Stimulated activated naive B cell treated with anti-CD40 and anti-IgM and Interleukin-4, amounts not matched to agents 10 μg/mL and 1 μg/mL and 100 μg/mL, for 72 hours (primary cell): ENCODE results near the gene OLFML3.

ENCODE experiments used
- ATAC-seq, 2 donors: fragments of 150-1000 bp; cut with Tn5 transposase; replicated peaks; 2 replicates each; pipeline ENCODE4 v1.10.0; 2021; ENCODE audit warnings: moderate library complexity in 1 of 2
- DNase-seq: peaks from one replicate; pipeline ENCODE4 v3.0.0; 2021
- H3K27ac Mint-ChIP-seq: one replicate; pipeline ENCODE4 v1.8.0; 2022; ENCODE audit warnings: mild to moderate bottlenecking, mixed read lengths
- H3K27me3 Mint-ChIP-seq, 2 donors: one replicate each; pipeline ENCODE4 v1.8.0; 2022; ENCODE audit warnings: mixed read lengths in 2 of 2
- H3K36me3 Mint-ChIP-seq, 2 donors: one replicate each; pipeline ENCODE4 v1.8.0; 2022; ENCODE audit warnings: mixed read lengths in 2 of 2, mild to moderate bottlenecking in 1 of 2
- H3K4me1 Mint-ChIP-seq, 2 donors: one replicate each; pipeline ENCODE4 v1.8.0; 2022; ENCODE audit warnings: mixed read lengths in 2 of 2, mild to moderate bottlenecking in 1 of 2
- H3K4me3 Mint-ChIP-seq, 2 donors: one replicate each; pipeline ENCODE4 v1.8.0; 2022; ENCODE audit warnings: mild to moderate bottlenecking in 2 of 2, mixed read lengths in 2 of 2, moderate library complexity in 1 of 2
- H3K9me3 Mint-ChIP-seq, 2 donors: one replicate each; pipeline ENCODE4 v1.8.0; 2022; ENCODE audit warnings: mixed read lengths in 2 of 2, mild to moderate bottlenecking in 1 of 2

Gene OLFML3, protein sequence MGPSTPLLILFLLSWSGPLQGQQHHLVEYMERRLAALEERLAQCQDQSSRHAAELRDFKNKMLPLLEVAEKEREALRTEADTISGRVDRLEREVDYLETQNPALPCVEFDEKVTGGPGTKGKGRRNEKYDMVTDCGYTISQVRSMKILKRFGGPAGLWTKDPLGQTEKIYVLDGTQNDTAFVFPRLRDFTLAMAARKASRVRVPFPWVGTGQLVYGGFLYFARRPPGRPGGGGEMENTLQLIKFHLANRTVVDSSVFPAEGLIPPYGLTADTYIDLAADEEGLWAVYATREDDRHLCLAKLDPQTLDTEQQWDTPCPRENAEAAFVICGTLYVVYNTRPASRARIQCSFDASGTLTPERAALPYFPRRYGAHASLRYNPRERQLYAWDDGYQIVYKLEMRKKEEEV

DNA sequence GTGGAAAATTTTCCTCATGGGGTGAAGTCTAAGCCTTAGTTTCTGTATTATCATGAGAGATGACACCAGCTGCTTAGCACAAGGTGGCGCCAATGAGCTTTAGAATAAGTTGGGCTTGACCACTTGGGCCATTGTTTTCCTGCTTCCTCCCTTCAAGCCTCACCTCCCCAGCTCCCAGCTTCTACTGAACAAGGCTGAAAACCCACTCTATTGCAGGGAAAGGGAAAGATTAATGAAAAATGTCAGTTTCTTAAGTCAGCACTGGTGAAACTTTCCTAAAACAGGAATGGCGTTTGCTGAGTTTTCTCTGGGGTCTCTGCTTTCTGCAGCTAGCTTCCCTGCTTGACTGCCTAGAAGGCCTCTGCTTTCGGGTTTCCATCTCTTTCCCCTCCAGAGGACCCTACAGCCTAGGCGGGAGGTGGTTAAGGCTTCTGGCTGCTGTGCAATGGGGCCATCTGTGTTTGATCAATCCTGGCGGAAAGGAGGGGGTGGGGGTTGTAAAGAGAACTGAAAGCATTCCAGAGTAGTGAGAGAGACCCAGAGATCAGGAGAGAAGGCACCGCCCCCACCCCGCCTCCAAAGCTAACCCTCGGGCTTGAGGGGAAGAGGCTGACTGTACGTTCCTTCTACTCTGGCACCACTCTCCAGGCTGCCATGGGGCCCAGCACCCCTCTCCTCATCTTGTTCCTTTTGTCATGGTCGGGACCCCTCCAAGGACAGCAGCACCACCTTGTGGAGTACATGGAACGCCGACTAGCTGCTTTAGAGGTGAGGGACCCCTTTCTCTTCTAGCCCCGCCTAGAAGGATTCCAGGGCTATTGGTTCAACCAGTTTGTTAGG is at the start of gene OLFML3:
Gene OLFML3, plus strand, starts transcription at position 612 of the 840 bp plus-strand sequence. Its CDS starts 43 bp downstream, at position 655.
- peaks cover 3 to 21% of the 10 kb centered on the region in 2 donors for H3K4me1 Mint-ChIP-seq
- H3K27ac Mint-ChIP-seq = peak within 1 kb of the TSS; percentile 63

GRCh38 chr1:113929750-113930498 is 49.4 kb upstream of the OLFML3 start:
- H3K27me3 Mint-ChIP-seq = no peaks in the 10 kb centered on the region
- H3K4me1 Mint-ChIP-seq = peaks cover 33 to 56% of the 10 kb centered on the region in 2 donors
- peak overlapping the region; percentile 98 to 99 for H3K4me3 Mint-ChIP-seq
- peaks cover 8% of the 10 kb centered on the region in 2 donors for H3K36me3 Mint-ChIP-seq
- H3K9me3 Mint-ChIP-seq = no peaks in the 10 kb centered on the region
- H3K27ac Mint-ChIP-seq = peak overlapping the region; percentile 96
- peak; percentile 54 for DNase-seq
- peak; percentile 45 to 51 for ATAC-seq

More for the DNA sequence above, at the start of gene OLFML3:
- Mint-ChIP-seq H3K27me3 (no peaks in the 10 kb centered on the region), H3K9me3 (no peaks in the 10 kb centered on the region), H3K4me3 (no peak within 1 kb of the TSS), H3K36me3 (peaks cover 10 to 14% of the 10 kb centered on the region in 2 donors)
- ATAC-seq (peak; percentile 68 to 69), DNase-seq (peak; percentile 11)

DNA sequence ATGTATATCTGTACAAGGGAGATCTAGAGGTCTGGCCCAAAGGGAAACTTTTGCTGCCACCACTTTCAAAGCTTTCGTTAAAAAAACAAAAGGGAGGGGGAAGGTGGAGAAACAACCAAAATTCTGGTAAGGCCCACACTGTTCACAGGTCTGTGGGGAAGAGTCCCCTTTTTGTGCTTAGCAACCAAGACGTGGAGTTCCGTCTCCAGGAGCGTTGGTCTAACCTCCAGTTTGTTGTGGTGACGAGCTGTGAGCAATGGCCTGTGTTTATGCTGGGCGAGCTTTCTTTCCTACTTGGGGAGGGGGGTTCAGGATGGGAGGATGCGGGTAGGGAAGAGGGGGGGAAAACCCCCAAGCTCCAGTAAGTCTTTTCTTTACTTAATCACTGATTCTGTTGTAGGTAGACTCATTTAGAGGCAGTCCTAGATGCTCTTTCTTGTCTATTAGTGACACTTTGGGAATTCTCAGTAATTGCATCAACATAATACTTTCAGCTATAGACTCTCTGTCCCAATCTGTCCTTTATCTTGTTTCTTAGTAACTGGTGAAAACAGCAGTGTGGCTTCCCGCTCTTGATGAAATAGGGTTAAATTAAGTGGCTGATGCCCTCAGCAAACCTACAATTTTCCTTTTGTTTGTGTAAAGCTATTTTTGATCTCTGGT is 48.6 kb upstream of the OLFML3 start:
- H3K4me1 Mint-ChIP-seq = peaks cover 33 to 56% of the 10 kb centered on the region in 2 donors
- H3K27ac Mint-ChIP-seq = peak overlapping the region; percentile 96
- no peaks in the 10 kb centered on the region for H3K9me3 Mint-ChIP-seq
- H3K4me3 Mint-ChIP-seq = peak overlapping the region; percentile 98 to 99
- H3K27me3 Mint-ChIP-seq = no peaks in the 10 kb centered on the region
- peak; percentile 35 to 44 for ATAC-seq
- peaks cover 8% of the 10 kb centered on the region in 2 donors for H3K36me3 Mint-ChIP-seq
- DNase-seq = peak; percentile 38

DNA sequence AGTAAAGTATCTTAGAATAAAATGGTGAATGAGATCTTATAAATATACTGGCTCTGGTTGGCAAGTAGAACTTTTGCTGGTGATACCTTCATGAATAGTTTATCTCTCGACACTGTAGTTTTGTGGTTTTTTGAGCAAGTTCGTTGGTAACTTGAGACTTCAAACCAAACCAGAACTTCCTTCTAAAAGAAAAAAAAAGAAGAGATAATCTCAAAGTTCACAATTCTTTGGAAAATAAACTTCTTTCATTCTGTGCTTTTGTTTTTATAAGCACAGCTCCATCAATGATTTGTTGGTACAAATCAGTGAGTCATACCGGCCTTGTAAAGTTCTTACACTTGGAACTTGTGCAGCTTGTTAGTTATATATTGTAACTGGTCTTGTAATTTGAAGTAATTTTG is 47.8 kb upstream of the OLFML3 start:
- DNase-seq (no peak), ATAC-seq (no peak)
- H3K9me3 Mint-ChIP-seq = no peaks in the 10 kb centered on the region
- peaks cover 33 to 56% of the 10 kb centered on the region in 2 donors for H3K4me1 Mint-ChIP-seq
- no peak overlapping the region for H3K27ac Mint-ChIP-seq
- H3K36me3 Mint-ChIP-seq = peaks cover 8% of the 10 kb centered on the region in 2 donors
- peak overlapping the region; percentile 98 to 99 for H3K4me3 Mint-ChIP-seq
- H3K27me3 Mint-ChIP-seq = no peaks in the 10 kb centered on the region

DNA sequence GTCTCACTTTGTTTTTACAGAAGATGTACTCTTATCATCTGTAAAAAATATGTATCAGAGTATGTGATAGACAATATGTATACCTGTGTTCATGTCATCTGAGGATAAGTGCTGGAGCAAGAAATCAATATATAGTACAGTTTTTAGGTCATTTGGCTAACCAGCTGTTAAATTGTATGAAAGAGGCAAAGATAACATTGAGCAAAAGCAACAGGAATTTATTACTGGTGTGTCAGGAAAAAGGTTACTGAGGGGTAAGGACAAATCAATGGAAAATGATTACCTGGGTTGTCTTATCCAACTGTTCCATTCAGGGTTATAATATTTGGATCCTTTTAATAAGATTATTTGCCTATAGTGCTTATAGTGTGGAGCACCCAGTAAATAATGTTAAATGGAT is 45.3 kb upstream of the OLFML3 start:
- Mint-ChIP-seq H3K36me3 (peaks cover 11 to 13% of the 10 kb centered on the region in 2 donors), H3K27me3 (no peaks in the 10 kb centered on the region), H3K27ac (no peak overlapping the region), H3K4me1 (peaks cover 30 to 62% of the 10 kb centered on the region in 2 donors), H3K9me3 (no peaks in the 10 kb centered on the region), H3K4me3 (no peak overlapping the region)
- DNase-seq (no peak), ATAC-seq (no peak)

GRCh38 chr1:113934511-113935055 is 44.7 kb upstream of the OLFML3 start:
- peaks cover 11 to 13% of the 10 kb centered on the region in 2 donors for H3K36me3 Mint-ChIP-seq
- no peak for DNase-seq
- no peaks in the 10 kb centered on the region for H3K9me3 Mint-ChIP-seq
- H3K4me3 Mint-ChIP-seq = no peak overlapping the region
- H3K27ac Mint-ChIP-seq = no peak overlapping the region
- peaks cover 34 to 68% of the 10 kb centered on the region in 2 donors for H3K4me1 Mint-ChIP-seq
- no peak for ATAC-seq
- no peaks in the 10 kb centered on the region for H3K27me3 Mint-ChIP-seq

DNA sequence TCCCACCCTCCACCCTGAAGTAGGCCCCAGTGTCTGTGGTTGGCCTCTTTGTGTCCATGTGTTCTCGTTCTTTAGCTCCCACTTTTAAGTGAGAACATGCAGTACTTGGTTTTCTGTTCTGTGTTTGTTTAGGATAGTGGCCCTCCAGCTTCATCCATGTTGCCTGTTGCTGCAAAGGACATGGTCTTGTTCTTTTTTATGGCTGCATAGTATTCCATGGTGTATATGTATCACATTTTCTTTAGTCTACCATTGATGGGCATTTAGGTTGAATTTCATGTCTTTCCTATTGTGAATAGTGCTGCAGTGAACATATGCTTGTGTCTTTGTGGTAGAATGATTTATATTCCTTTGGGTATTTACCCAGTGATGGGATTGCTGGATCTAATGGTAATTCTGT is 44.1 kb upstream of the OLFML3 start:
- Mint-ChIP-seq H3K27me3 (no peaks in the 10 kb centered on the region), H3K27ac (no peak overlapping the region)

DNA sequence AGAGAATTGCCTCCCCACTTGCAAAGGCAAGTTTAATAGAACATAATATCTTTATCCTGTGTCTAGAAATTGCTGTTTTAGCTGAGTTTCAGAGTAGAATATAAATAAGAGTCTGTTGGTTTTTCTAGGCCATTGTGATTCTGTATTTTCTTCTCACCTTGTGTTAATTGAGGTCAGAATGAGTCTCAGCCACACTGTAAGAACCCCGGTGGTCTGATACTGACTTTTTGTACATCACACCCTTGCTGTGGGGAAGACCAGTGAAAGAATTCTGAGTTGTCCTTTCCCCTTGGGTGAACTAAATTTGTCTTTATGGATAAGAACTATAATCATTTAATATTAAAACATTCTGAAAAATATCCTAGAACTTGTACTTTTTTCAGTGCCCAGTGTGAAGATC is 43.3 kb upstream of the OLFML3 start:
- H3K4me1 Mint-ChIP-seq = peaks cover 37 to 72% of the 10 kb centered on the region in 2 donors
- ATAC-seq (no peak), DNase-seq (no peak)
- no peak overlapping the region for H3K4me3 Mint-ChIP-seq
- H3K9me3 Mint-ChIP-seq = no peaks in the 10 kb centered on the region
- H3K36me3 Mint-ChIP-seq = peaks cover 17 to 22% of the 10 kb centered on the region in 2 donors
- no peak overlapping the region for H3K27ac Mint-ChIP-seq
- no peaks in the 10 kb centered on the region for H3K27me3 Mint-ChIP-seq

More for the DNA sequence above, 44.1 kb upstream of the OLFML3 start:
- H3K4me3 Mint-ChIP-seq = no peak overlapping the region
- DNase-seq (no peak), ATAC-seq (no peak)
- H3K9me3 Mint-ChIP-seq = no peaks in the 10 kb centered on the region
- peaks cover 37 to 72% of the 10 kb centered on the region in 2 donors for H3K4me1 Mint-ChIP-seq
- H3K36me3 Mint-ChIP-seq = peaks cover 11 to 14% of the 10 kb centered on the region in 2 donors

DNA sequence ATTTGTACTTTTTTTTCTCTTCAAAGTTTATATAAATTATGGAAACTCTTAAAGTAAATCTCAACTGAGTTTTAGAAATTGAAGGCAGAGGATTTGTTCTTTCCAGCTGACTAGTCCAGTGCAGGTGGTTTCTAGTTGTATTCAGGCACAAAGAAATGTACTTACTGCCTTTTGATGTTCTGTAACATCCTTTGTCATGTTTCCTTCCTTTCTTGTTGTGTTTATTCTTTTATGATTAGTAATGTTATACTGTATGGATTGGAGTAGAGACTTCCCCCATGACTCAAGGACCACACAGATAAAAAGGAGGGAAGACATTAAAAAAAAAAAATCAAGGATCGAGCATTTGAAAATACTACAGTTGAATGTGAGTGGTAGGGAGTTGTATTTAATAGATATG is 42.1 kb upstream of the OLFML3 start:
- no peak for DNase-seq
- H3K27ac Mint-ChIP-seq = no peak overlapping the region
- no peaks in the 10 kb centered on the region for H3K9me3 Mint-ChIP-seq
- H3K36me3 Mint-ChIP-seq = peaks cover 22 to 24% of the 10 kb centered on the region in 2 donors
- H3K4me3 Mint-ChIP-seq = no peak overlapping the region
- peaks cover 36 to 65% of the 10 kb centered on the region in 2 donors for H3K4me1 Mint-ChIP-seq
- no peaks in the 10 kb centered on the region for H3K27me3 Mint-ChIP-seq
- no peak for ATAC-seq

DNA sequence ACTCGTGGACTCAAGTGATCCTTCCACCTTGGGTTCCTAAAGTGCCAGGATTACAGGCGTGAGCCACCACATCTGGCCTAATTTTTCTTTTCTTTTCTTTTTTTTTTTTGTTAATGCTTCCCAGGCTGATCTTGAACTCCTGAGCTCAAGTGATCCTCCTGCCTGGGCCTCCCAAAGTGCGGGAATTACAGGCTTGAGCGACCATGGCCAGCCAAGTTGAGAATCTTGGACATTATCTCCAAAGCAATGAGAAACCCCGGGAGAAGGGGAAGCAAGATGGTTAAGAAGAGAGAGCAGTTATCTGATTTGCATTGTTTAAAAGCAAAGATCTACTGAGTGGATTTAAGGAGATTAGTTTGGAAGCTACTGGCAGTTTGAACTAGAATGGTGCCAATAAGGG is 41.1 kb upstream of the OLFML3 start:
- Mint-ChIP-seq H3K4me3 (no peak overlapping the region), H3K27ac (no peak overlapping the region), H3K36me3 (peaks cover 19 to 20% of the 10 kb centered on the region in 2 donors), H3K9me3 (no peaks in the 10 kb centered on the region), H3K27me3 (no peaks in the 10 kb centered on the region), H3K4me1 (peaks cover 31 to 56% of the 10 kb centered on the region in 2 donors)
- DNase-seq = no peak
- ATAC-seq = no peak

DNA sequence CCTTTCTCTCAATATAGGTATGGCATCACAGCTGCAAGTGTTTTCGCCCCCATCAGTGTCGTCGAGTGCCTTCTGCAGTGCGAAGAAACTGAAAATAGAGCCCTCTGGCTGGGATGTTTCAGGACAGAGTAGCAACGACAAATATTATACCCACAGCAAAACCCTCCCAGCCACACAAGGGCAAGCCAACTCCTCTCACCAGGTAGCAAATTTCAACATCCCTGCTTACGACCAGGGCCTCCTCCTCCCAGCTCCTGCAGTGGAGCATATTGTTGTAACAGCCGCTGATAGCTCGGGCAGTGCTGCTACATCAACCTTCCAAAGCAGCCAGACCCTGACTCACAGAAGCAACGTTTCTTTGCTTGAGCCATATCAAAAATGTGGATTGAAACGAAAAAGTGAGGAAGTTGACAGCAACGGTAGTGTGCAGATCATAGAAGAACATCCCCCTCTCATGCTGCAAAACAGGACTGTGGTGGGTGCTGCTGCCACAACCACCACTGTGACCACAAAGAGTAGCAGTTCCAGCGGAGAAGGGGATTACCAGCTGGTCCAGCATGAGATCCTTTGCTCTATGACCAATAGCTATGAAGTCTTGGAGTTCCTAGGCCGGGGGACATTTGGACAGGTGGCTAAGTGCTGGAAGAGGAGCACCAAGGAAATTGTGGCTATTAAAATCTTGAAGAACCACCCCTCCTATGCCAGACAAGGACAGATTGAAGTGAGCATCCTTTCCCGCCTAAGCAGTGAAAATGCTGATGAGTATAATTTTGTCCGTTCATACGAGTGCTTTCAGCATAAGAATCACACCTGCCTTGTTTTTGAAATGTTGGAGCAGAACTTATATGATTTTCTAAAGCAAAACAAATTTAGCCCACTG is 38.7 kb upstream of the OLFML3 start:
- Mint-ChIP-seq H3K27ac (peak overlapping the region; percentile 88), H3K36me3 (peaks cover 32 to 33% of the 10 kb centered on the region in 2 donors), H3K9me3 (no peaks in the 10 kb centered on the region), H3K27me3 (no peaks in the 10 kb centered on the region), H3K4me1 (peaks cover 29 to 45% of the 10 kb centered on the region in 2 donors), H3K4me3 (peak overlapping the region; percentile 14 to 60)
- peak; percentile 28 for DNase-seq
- ATAC-seq = peak; percentile 95 to 97

DNA sequence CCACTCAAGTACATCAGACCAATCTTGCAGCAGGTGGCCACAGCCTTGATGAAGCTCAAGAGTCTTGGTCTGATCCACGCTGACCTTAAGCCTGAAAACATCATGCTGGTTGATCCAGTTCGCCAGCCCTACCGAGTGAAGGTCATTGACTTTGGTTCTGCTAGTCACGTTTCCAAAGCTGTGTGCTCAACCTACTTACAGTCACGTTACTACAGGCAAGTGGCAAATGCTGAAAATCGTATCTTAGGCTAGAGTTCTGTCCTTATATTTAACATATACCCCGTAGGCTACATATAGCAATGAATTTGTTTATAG is 38.1 kb upstream of the OLFML3 start:
- no peaks in the 10 kb centered on the region for H3K9me3 Mint-ChIP-seq
- no peak overlapping the region for H3K4me3 Mint-ChIP-seq
- peaks cover 36 to 37% of the 10 kb centered on the region in 2 donors for H3K36me3 Mint-ChIP-seq
- DNase-seq (no peak), ATAC-seq (peak in 1 of 2 donors; percentile 19)
- H3K27me3 Mint-ChIP-seq = no peaks in the 10 kb centered on the region
- H3K27ac Mint-ChIP-seq = no peak overlapping the region
- H3K4me1 Mint-ChIP-seq = peaks cover 32 to 50% of the 10 kb centered on the region in 2 donors

DNA sequence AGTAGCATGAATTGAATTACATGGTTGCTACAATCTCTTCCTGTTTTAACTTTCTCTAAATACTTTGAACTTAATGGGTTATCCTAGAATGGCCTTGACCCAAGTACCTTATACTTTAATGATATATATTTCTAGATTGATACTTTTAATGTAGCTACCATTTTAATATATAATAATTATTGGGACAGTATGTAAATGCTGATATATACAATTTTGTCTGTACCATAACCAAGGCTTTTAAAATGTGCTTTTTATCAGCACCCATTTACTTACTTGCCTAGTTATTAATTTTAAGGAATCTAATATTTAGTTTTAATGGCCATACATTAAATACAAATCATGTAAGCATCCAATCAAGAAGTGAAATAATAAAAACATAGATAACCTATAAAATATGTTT is 36.7 kb upstream of the OLFML3 start:
- H3K9me3 Mint-ChIP-seq = no peaks in the 10 kb centered on the region
- H3K27ac Mint-ChIP-seq = no peak overlapping the region
- no peak for DNase-seq
- H3K27me3 Mint-ChIP-seq = no peaks in the 10 kb centered on the region
- peaks cover 37 to 58% of the 10 kb centered on the region in 2 donors for H3K4me1 Mint-ChIP-seq
- peaks cover 34 to 37% of the 10 kb centered on the region in 2 donors for H3K36me3 Mint-ChIP-seq
- no peak overlapping the region for H3K4me3 Mint-ChIP-seq
- no peak for ATAC-seq
